Fibroblast of skin of scalp (primary cell): ENCODE data around the gene UTP11.
A peak's percentile ranks its signal among the peaks of the same experiment; 100 is the strongest.

ENCODE experiments used
- DNase-seq: peaks from one replicate; pipeline ENCODE4 v3.0.0-alpha.2; 2013

UTP11 gene

DNA sequence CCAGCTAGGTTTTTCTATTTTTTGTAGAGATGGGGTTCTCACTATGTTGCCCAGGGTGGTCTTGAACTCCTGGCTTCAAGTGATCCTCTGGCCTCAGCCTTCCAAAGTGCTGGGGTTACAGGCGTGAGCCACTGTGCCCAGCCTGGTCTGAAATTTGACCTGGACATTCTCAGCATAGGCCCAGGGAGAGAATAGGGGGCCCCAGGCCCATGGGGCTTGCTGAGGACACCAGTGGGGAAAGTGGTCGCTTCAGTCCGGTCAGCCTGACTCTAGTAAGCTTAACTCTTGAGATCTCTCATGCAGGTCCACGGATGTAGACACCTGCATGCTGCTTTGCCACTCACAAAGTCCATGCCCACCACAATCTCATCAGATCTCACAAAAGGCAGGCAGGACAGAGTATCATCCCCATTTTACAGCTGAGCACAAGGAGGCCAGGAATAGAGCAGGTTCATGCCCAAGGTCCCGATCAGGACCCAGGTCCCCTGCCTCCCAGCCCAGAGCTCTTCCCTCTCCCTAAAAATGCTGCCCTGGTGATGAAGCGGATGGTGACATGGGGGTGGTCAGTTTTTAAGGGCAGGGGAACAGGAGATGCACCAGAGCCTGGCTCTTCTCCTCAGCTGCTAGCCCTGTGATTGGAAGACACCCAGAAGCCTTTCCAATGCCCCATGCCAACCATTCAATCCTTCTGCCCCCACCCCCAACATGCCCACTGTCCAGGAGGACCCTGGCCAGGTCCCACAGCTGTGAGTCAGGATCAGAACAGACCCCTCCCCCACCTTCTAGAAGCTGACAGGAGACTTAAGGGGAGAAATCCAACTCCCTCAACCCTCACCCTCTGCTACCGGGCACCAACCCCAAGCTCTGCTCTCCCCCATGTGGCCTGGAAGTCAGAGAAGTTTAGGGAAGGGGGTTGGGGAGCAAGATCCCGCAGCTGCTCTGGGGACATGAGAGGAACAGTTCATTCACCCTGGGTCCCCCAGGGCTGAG, 9.0 kb upstream of the UTP11 start:
- DNase-seq = peak; percentile 49

DNA sequence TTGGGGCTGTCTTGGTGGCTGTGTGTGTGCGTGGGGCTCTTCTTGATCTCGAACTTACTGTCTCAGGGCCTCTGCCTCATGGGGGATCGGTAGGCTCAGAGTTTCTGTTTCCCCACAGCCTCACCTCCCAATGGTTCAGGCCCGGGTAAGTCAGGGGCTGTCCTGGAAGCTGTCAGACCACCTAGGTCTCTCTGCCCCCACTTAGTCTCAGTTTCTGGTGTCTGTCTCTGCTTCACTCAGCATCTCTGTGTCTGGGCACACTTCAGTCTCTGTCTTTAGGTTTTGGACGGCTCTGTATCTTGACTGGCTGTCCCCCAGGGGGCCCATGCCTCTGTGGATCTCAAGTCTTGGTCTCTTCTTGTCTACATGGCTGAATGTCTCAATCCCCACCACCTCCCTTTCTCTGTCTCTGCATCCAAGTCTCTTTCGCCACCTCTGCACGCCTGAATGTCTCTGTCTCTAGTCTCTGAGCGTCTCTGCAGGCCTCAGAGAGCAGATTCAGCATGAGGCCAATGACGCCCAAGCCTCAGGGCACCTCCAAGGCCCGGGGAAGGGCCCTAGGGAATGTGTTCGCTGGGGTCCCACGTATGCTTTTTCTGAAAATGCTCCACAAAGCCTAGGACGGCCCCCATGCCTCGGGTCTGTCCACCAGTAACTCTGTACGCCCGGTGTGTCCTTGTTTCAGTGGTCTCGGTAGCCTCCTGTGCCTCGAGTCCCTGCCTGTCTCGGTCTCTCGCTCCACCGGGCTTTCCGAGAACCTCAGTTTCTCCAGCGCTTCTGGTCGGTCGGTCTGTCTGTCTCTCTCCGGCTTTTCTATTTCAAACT, 8.0 kb upstream of the UTP11 start:
- no peak for DNase-seq

- peak; percentile 73 for DNase-seq
These were observed 7.1 kb upstream of the UTP11 start, which contains the start of gene FHL3 for GRCh38 chr1:38005195-38006007. Gene FHL3, minus strand, starts transcription at chr1:38005514. Its CDS starts 6,102 bp downstream, at chr1:37999412.

DNA sequence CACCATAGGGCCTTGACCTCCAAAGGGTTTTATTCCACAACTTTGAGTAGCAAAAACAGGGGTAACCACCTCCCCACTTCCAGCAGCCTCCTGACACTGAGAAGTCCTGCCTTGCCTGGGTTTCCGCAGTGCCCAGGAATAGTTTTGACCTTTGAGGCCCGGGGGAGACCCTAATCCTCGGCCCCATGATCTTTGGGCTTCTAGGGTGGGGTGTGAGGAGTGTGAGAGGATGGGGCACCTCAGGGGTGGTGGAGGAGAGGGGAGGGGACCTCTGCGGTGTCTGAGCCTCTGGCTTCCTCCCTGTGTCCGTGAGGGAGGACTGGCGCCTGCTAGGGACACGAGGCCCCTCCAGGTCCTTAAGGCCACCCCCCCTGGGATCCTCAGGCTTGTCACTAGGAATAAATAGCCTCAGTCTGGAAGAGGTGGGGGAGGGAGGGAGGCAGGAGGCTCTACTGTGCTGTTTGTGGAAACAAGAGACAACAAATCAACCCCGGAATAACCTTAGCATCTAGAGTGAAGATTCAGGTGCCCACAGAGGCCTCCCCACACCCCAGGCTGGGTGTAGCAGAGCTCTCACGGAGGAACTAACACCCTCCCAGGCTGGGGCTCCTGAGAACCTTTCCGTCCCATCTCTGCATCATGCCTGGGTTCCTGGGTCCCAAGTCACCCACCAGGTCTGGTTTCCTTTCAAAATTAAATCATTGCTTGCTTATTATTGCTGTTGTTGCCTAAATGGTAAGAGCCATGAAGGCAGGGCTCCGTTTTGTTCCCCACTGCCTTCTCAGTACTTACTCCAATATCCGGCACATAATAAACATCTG, 6.3 kb upstream of the UTP11 start:
- DNase-seq = no peak

GRCh38 chr1:38009088-38009840, 3.3 kb upstream of the UTP11 start:
- DNase-seq = peak; percentile 83

- DNase-seq = no peak
These were observed 2.7 kb upstream of the UTP11 start for GRCh38 chr1:38009841-38010180.

DNA sequence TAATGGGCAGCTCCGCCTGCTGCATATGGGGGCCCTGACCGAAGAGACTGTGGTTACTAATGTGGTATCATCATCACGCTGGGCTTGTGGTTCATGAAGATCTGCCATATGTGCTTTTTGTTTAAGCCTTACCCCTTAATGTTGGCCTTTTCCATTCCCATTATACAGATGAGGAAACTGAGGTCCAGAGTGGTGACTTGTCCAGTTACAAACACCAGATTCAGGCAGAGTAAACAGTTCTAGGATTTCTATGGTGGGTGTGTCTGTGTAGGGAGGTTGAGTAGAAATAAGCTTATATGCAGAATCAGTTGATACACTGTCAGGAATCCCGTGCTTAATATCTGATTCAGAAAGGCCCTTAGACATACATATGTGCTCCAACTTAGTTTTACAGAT, 691 bp downstream of the UTP11 start:
- DNase-seq = no peak

DNA sequence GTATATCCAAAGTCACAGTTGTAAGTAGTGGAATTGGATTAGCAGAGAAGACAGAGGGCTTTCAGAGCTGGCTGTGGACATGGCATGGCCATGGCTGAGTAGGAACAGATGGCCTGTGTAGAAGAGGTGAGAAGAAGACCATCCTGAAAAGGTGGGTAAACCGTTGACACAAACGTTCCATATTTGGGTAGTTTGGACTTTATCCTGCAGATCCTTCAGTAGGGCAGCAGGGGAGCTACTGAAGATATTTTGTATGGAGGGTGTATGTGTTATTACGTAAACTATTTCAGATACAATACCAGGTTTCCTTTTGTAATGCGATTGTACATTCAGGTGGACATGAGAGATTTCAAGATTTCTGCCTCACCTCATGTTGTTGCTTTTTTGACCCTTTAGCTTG, 1.6 kb downstream of the UTP11 start:
- no peak for DNase-seq

DNA sequence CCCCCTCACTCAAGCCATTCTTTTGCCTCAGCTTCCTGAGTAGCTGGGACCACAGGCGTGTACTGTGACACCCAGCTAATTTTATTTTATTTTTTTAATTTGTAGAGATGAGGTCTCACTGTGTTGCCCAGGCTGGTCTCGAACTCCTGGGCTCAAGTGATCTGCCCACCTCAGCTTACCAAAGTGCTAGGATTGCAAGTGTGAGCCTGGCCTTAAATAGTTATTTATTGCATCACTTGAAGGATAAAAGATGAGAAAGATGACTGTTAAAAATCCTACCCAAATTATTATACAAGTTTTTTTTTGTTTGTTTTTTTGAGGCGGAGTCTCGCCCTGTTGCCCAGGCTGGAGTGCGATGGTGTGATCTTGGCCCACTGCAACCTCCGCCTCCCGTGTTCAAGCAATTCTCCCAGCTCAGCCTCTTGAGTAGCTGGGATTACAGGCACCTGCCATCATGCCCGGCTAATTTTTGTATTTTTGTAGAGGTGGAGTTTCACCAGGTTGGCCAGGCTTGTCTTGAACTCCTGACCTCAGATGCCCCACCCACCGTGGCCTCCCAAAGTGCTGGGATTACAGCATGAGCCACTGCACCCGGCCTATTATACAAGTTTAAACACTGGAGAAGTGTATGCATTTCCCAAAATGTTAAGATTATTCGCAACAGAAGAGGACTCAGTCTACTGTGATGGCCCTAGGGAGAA, 2.3 kb downstream of the UTP11 start:
- DNase-seq = no peak

GRCh38 chr1:38015978-38016725, 3.6 kb downstream of the UTP11 start:
- DNase-seq = no peak

- DNase-seq = peak; percentile 59
These were observed 6.4 kb downstream of the UTP11 start for GRCh38 chr1:38018864-38019343.

- peak; percentile 19 for DNase-seq
These were observed 7.9 kb downstream of the UTP11 start for GRCh38 chr1:38020396-38020795.

DNA sequence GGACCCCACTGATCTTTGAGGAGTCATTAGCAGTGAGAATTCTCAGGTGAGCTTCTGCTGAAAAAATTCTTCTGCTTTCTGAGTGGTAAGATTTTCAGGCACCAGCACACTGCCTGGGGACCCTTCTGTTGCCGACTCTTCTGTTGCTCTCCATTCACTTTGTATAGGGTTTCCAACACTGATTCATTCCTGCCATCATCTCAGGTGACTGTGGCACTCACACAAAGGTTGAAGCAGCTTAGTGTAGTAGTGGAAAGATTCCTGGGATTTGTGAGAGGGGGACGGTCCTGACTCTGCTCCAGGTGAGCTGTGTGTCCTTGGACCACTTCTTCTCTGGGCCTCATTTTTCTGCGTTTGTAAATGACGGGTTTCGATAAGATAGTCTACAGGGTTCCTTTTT, 9.4 kb downstream of the UTP11 start:
- DNase-seq = no peak

GRCh38 chr1:38022810-38023209, 10.3 kb downstream of the UTP11 start:
- DNase-seq = no peak

DNA sequence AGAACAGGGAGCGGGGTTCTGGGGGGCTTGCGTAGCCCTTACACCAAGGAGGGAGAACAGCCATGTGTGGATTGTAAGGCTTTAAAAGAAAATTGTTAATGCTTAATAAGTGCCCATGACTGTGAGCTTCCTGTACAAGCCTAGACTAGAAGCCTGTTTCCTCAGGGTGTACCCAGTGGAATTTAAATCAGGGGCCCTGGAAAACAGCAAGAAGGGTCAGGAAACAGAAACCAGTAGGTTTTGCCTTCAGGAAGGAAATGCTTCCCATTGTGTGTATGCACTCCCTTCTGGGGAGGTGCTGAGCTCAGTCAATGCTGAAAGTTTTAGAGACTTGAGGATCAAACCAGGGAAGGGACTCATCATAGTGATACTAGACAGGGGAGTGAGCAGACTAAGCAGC, 12.7 kb downstream of the UTP11 start:
- no peak for DNase-seq

GRCh38 chr1:38025664-38026063, 13.1 kb downstream of the UTP11 start:
- no peak for DNase-seq

DNA sequence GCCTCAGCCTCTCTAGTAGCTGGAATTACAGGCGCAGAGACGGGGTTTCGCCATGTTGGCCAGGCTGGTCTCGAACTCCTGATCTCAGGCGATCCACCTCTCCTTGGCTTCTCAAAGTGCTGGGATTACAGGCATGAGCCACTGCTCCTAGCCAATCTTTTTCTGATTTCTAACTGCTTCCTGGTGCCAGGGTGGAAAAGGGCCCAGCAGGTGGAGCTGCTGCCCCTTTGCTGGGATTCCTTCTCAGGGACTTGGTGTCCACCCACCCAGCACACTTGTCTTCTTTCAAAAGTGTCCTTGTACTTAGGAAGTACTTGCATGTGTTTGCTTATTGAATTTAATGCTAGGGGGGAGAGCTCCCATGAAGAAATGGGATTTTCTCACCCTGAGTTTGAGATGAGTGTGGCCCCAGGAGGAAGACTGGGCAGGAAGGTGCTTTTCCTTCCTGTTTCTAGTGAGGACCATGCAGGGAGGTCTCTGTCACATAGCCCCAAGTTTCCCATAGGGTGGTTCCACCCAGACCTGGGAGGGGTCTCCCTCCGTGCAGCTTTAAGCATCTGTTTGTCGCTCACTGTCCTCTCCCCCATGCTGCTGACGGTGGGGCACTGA, 14.2 kb downstream of the UTP11 start:
- DNase-seq = peak; percentile 67

DNA sequence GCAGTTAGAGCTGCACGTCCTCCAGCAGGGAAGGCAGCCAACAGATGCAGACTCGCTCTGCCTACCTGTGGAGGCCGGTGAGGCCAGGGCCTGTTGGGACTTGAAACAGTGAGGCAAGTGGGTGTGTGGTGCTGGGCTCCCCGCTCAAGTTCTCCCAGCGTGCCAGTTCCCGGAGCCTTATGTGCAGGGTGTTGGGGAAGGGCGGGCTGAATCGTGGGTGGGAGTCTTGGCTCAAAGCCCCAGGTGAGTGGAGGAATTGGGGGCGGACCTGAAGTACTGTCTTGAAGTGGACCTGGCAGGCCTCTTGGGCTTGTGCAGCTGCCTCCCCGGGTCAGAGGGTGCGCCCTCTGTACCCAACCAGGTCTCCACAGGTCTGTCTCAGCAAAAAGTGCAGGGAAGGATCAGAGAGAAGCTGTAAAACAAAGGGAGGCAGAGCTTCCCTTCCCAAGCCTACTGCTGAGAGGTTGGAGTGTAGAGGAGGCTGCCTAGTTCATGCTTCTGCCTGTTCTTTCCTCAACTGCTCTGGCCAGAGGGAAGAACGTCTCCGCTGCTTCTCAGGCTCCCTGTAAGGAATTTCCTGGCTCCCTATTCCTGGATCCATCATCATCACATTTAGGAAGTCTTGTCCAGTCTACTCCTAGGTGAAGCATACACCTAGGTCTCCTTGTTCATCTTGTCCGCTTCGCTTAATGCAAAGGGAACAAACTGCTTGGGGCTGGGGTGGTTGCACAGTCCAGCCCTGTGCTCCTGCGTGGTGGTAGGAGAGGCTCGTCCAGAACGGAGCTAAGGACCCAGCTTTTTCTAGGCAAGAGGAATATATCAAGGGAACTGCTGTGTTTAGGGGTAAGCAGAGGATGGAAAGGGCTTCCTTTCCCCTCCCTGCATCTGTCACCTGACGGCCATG, 14.9 kb downstream of the UTP11 start:
- DNase-seq = no peak
